ENCODE results near the gene USH1C. TPM values are rescaled to one million over a fixed set of nuclear protein-coding genes. Genes with fewer than 3 reads are reported as not detected.

USH1C gene
- total RNA-seq, 1 experiment from 2014 or later = 1.0 TPM

- Histone ChIP-seq H3K23ac (ENCODE audit: insufficient read length, low read depth, low read length) (no peak overlapping the region), H3K9me3 (ENCODE audit: control insufficient read depth, low read depth, low read length) (no peaks in the 10 kb centered on the region), H3K4me2 (ENCODE audit: insufficient read depth, insufficient read length, low read length) (no peak overlapping the region), H3K27ac (ENCODE audit: insufficient read length, low read depth, low read length) (no peak overlapping the region), H4K20me1 (ENCODE audit: control insufficient read depth, insufficient read depth, insufficient read length) (no peaks in the 10 kb centered on the region), H3K9ac (ENCODE audit: extremely low read depth, insufficient read length, low read length) (no peak overlapping the region), H2AK5ac (ENCODE audit: insufficient read length, low read length) (no peak overlapping the region), H3K79me2 (ENCODE audit: insufficient read depth, low read length) (no peaks in the 10 kb centered on the region), H3K23me2 (ENCODE audit: insufficient read length, low read depth, low read length, poor library complexity, severe bottlenecking) (no peaks in the 10 kb centered on the region), H3K4ac (ENCODE audit: low read depth, low read length) (no peak overlapping the region), H4K8ac (replicated peaks; ENCODE audit: insufficient read length, low read depth, low read length) (no peak overlapping the region), H2BK12ac (ENCODE audit: insufficient read length, low read depth, low read length) (no peak overlapping the region), H2BK15ac (ENCODE audit: low read depth, low read length) (no peak overlapping the region), H3T11ph (ENCODE audit: low read length) (no peak overlapping the region), H2BK5ac (ENCODE audit: insufficient read length, low read length) (no peak overlapping the region), H2AFZ (ENCODE audit: low read length) (no peak overlapping the region), H3K18ac (ENCODE audit: insufficient read length, low read depth, low read length) (no peak overlapping the region), H3K27me3 (ENCODE audit: insufficient read depth, low read length) (no peaks in the 10 kb centered on the region), H4K91ac (ENCODE audit: insufficient read length, low read depth, low read length) (no peak overlapping the region), H4K5ac (ENCODE audit: insufficient read length, low read depth, low read length) (no peak overlapping the region), H3K14ac (ENCODE audit: insufficient read depth, low read length) (no peak overlapping the region), H2BK120ac (ENCODE audit: low read depth, low read length, poor library complexity, severe bottlenecking) (no peak overlapping the region), H3K56ac (ENCODE audit: insufficient read length, low read depth, low read length) (no peak overlapping the region), H2BK20ac (ENCODE audit: low read depth, low read length, poor library complexity, severe bottlenecking) (no peak overlapping the region), H3K79me1 (ENCODE audit: insufficient read depth, low read depth, low read length, poor library complexity, severe bottlenecking) (no peaks in the 10 kb centered on the region), H3K4me1 (ENCODE audit: insufficient read depth, low read length) (no peaks in the 10 kb centered on the region; the same call in 1 of the 2 replicates)
- no peak for DNase-seq
- Mint-ChIP-seq H3K9me3 (no peaks in the 10 kb centered on the region), H3K4me1 (peaks cover 7 to 10% of the 10 kb centered on the region in 2 experiments), H3K27ac (no peak overlapping the region), H3K4me3 (no peak overlapping the region), H3K27me3 (ENCODE audit: low read depth) (peaks cover 26% of the 10 kb centered on the region), H3K36me3 (ENCODE audit: insufficient read depth in 1 of 3, low read depth in 3 of 3) (no peaks in the 10 kb centered on the region)
- no CpG with 5 or more reads among the region's 7 CpGs for WGBS (ENCODE audit: extremely low coverage, insufficient read length, low lambda C conversion rate)
- no peak for TF ChIP-seq CTCF (conservative IDR thresholded peaks at IDR 0.05)
Measured at GRCh38 chr11:17496406-17496805, 47.8 kb downstream of the USH1C start.
